HG02588 (cell line): ENCODE measurements around the gene PDGFC.
"Not testable (repeated sequence)": the region's sequence is repeated elsewhere in the genome, so short reads cannot be mapped to it uniquely, and the experiment has no call there.

Source experiments
- ATAC-seq: cut with Tn5 transposase; IDR thresholded peaks from one replicate; pipeline ENCODE4 v1.9.1; 2021; ENCODE audit warnings: mild to moderate bottlenecking, moderate library complexity; ENCODE audit not compliant: unreplicated experiment

The PDGFC gene

DNA sequence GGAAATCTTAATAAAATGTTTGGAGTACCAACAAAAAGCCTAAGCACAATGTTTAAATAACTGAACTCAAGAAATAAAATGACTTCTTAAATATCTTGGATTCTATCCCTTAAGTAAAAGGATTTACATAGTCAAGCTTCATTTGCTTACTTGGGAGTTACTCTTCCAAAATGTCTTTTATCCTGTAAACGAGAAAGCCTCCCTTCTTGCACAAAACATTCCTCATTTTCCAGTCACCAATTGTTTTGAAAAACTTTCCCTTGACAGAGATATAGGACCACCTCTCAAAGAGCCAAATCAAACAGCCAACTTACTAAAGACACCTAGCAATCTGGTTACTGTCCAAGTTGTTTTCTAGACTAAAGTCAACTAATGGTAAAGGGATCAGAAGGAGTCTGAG, 18.6 kb downstream of the PDGFC start:
- no peak for ATAC-seq

DNA sequence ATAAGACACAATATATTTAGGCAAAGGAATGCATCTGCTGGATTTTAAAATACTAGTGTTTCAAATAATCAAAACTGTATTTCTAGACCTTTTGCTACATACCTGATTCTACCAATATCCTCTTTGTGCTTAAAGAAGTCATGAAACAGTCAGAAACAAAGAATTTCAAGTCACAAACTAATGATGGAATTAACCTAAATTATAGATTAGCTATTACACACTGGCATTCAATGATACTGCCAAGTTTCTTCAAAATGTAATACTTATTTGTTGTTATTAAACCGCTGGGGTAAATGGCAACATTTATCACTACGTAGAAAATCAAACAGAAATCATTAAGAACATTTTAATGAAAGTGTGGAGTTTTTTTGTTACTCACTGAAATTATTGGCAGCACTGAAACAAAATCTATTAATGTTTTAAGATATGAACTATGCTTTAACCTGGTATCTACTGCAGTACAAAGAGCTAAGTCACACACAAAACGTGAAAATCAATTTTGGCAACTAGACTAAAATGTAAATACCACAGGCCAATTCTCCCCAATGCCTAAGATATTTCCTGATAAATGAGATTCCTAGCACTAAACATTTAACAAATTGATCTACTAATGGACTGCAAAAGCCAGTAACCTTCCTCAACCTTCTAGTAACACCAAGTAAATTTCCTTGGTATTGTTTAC, 19.4 kb downstream of the PDGFC start:
- no peak for ATAC-seq

DNA sequence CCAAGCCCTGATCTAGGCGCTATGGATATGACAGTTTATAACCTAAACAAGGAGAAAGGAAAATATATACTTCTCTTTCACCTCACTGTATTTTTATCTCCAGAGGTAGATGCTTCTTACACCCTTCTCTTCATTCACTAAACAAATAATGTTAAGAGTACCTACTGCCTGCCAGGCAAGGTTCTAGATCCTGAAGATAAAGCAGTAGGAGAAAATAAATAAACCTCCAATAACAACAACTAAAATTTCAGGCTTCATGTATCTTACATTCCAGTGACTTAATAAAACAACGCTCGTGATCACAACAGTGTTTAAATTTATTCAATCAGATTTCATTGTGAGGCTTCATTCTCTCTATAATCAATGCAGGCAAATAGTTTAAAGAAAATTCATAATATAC, 20.7 kb downstream of the PDGFC start:
- no peak for ATAC-seq

DNA sequence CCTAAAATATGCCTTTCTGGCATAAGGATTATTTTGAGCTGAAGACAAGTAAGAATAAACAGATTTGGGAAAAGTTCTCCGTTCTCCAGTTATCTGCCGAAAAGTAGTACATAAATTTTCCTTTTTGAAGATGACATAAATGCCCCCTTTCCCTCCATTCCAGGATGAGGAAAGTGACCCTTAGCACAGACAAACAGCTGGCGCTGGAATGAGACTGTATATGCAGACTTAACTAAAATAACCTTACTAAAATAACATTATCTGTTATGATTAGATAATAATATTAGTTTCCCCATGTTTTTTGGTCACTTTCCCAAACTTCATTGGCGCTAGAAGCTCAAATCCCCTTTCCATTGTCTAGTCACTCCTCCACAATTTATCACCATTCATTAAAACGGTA, 21.5 kb downstream of the PDGFC start:
- no peak for ATAC-seq

DNA sequence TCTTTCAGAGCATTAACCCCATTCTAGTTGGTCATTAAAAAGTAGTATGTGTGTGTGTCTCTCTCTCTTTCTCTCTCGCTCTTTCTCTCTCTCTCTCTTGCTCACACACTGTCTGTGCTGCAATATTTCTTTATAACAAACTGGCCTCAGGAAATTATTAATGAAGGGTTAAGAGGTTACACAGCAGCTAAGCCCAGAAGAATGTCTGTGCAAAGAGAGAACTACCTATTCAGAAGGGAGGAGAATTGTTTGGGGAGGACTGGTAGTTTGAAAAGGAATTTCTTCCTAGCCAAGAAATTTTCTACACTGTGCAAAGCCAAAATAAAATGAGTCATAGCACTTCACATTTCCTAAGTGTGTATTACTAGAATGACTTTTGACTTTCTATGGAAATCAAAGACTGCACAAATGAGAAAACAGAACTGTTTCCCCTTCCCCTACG, 22.2 kb downstream of the PDGFC start:
- no peak for ATAC-seq

DNA sequence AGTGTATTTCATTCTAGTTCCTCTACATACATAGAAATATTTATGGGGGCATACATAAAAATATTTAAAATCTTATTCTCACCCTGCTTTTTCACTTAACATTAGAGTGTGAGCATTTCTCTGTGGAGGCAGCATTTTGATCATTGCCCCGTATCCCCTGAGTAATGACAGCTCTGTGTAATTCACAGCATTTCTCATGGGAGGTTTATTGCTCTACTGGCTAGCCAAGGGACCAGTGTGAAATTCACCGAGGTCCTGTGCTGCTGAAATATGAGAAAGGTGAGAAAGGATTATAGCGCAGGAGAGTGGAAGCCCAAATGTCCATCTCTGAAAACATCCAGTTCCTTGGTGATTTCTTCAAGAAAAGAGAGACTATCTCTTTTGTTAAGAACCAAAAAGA, 22.9 kb downstream of the PDGFC start:
- ATAC-seq: no peak

DNA sequence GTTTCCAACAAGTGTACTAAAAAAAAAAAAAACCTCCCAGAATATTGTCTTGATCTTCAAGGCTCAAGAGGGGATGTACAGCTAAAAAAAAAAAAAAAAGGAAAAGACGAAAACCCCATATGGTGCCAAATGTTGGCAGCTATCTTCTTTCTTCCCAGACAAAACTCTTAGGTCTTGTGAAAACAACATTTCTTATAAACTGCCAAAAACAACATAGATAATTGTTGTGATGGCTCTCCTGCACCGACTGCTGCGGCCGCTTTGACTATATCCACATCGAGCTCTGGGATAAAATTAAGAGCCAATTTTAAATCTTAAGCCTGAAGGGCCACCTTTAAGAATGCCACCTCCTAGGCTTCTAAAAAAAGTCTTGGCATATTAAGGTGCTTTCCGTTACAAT, 23.5 kb downstream of the PDGFC start:
- no peak for ATAC-seq

DNA sequence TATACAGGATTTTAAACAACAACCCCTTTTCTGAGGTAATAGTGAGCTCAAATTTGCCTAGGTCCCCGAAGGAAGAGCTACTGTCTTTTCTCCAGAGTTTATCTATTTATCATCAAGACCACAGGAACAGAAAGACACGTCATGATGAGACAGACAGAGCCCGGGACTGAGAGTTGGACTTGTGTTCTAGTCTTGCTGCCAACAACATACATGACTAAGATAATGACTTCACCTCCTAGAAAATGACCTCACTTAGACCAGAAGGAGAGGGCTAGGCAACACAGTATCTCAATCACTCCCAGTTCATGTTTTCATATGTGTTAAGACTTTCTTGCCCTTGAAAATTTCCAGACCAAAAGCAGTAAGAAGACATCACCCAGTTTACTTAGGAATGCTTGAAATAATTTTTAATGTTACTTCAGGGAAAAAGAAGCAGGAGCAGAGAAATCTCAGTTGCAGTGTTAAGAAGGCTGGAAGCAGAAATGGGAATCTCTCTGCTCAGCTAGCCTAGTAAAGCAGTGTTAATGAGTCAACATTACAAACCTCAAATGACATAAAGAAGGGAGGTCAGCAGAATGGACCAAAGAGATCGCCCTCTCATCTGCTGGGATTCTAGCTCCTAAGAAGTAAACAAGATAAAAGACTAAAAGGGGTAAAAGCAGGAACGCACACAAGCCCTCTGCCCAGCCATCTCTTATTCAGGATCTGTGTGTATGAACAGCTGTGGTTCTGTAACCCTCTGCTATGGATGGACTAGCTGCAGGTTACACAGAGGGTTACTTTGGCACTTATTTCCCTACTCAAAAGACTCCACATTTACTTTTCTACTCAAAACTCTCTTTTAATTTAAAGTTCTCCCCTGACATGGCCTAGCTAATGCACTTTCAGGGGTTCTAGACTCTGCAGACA, 24.8 kb downstream of the PDGFC start:
- no peak for ATAC-seq

DNA sequence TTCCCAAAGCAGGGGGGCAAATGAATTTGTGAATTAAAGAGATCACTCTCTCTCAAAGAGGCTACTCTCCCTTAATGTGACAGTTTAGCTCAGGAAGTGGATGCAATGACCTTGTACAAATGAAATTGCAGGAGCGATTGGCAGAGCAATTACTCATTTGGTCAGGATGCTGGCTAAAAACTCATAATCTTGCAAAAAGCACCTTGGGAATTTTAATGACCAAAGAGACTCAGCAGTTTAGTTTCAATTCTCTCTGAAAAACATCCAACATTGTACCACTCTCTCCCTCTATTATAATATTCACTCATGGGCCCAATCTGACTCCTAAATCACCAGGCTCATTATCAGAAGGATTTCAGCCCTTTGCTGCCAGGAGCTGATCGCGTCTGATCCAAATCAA, 26.1 kb downstream of the PDGFC start:
- no peak for ATAC-seq

DNA sequence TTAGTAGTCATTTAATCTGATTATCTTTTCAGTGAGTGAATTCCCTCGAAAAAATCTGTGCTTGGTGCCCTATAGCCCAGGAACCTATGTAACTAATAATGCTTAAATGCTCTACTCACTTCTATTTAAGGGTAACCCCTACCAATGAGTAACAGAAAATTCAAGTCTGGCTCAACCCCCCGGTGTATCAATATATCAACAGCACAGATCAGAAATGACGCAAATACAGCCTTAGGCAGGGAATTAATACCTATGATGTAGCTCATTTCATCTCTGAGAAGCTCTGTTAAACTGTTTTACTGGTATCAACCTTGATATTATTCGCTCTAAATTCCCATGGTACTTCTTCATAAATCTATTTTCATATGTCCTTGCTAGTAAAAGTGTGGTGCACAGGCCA, 28.6 kb downstream of the PDGFC start:
- no peak for ATAC-seq

DNA sequence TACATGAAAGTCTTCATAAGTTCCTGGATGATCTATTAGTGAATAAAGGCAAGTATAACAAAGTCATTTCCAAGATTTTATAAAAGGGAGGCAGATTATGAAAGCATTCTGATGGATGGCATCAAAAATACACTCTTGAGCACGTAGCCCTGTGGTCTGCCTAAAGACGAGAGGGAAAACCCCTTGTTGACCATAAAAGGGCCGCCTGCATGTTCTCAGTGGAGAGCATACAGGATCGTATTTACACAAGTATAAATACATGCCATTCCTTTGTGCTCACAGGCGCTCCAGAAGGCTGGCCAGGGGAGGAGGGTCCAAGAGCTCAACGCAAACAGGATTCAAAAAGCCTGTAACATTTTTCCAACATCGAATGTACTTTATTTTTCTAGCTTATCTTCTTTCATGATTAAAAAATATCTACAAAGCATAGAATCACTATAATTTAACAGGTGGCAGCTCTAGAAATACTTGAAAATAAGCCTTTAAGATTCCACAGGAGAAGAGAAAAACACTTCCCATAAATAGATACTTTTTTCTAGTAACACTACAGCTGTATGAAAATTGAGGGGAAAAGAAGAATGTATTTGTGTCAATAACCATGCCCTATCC, 29.6 kb downstream of the PDGFC start:
- ATAC-seq: no peak

DNA sequence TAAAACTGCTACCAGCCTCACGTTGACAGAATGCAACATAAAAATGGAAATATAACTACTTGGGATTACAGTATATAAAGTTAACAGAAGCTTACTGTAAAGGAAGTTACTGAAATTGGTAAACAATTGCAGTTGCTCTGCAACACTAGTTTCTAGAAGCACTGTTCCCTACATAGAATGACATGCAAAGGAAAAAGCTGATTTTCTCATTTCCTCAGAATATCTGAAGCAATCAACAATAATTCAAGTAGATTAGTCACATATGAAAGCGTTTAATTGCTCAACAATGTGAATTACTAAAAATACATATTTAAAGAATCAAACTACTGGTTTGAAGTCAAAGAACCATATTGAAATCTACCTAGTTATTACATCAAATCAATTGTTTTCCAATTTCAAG, 31.8 kb downstream of the PDGFC start:
- no peak for ATAC-seq

DNA sequence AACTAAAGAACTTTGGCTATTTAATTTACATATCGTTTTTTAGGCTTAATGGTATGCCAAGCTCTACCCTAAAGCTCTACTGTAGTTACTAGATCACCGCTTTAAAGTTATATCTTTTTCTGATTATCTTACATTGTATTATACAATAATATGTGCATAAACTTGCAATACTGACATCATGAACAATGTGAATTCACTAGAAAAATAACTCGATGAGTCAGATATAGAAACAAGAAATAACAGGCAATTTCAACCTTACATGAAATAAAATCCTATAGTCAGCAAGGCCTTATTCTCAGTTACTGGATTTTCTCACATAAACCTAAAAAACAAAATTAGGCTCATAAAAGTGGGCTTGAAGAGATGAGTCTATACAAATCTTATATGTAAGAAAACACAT, 32.5 kb downstream of the PDGFC start:
- no peak for ATAC-seq

DNA sequence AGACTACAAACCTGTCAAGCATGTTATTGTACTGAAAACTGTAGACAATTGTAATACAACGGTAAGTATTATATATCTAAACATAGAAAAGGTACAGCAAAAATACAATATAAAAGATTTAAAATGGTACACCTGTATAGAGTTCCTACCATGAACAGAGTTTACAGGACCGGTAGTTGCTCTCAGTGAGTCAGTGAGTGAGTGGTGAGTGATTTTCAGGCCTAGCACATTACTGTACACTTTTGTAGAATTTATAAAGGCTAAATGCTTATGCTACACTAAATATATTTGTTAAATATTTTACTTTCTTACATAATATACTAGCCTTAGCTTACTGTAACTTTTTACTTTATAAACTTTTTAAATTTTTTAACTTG, 37.4 kb downstream of the PDGFC start:
- ATAC-seq: no peak

DNA sequence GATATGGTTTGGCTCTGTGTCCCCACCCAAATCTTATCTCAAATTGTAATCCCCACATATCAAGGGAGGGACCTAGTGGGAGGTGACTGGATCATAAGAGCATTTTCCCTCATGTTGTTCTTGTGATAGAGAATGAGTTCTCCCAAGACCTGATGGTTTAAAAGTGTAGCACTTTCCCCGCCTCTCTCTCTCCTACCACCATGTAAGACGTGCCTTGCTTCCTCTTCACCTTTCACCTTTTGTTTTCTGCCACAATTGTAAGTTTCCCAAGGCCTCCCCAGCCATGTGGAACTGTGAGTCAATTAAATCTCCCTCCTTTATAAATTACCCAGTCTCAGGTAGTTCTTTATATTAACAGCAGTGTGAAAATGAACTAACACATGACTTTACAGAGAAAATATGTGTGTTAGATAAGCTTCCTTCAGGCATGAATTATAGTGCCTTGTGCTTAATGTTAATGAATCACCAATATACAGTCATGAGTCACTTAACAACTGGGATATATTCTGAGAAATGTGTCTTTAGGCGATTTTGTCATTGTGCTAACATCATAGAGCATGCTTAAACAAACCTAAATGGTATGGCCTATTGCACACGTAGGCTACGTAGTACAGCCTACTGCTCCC, 37.9 kb downstream of the PDGFC start:
- no peak for ATAC-seq

DNA sequence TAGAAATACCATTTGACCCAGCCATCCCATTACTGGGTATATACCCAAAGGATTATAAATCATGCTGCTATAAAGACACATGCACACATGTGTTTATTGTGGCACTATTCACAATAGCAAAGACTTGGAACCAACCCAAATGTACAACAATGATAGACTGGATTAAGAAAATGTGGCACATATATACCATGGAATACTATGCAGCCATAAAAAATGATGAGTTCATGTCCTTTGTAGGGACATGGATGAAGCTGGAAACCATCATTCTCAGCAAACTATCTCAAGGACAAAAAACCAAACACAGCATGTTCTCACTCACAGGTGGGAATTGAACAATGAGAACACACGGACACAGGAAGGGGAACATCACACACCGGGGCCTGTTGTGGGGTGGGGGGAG, 39.2 kb downstream of the PDGFC start:
- ATAC-seq: not testable (repeated sequence)

DNA sequence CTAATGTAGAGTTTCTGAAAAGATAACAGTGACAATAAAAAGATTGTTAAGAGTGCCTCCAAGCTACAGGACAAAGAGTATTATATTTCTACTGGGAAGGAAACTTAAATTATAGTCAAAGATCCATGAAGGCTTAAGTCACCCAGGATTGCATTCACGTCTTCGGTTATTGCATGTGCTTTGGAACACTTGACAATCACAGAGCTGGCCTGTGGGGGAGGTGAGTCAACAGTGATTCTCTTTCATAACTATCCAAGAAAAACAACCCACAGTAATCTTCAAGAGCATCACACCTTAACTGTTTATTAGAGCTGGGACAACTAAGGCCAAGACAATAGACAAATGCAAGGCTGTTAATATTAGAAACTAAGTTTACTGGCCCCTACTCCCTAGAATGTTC, 40.3 kb downstream of the PDGFC start:
- ATAC-seq: no peak

DNA sequence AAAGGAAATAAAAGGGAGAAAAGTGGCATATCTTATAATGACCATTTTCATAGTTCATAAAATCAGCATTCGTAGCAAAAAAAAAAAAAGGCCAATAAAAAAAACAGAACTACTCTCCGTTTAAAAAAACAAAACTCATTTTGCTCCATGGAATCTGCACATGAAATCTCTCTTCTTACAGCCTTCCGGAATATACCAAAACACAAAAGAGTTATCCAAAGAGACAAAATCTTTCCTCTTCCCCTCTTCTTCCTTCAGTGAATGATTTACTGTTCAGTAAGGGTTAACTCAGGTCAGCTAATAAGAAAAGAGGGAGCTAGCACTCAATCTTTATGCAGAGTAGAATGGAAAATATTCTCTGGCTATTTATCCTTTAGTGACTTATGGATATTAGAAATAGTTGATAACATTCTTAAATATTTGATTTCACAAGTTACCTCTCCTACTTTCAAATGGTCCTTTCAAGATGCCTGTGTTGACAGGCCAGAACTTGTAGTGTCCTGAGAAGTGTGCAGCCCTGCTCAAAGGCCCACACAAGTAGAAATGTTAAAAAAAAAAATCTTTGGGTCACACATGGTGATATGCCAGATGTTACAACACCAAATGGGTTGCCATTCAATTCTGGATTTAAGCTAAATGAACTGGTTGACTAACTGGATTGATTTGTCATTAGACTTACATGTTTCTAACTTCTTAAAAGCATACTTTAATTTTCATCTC, 42.1 kb downstream of the PDGFC start:
- no peak for ATAC-seq

DNA sequence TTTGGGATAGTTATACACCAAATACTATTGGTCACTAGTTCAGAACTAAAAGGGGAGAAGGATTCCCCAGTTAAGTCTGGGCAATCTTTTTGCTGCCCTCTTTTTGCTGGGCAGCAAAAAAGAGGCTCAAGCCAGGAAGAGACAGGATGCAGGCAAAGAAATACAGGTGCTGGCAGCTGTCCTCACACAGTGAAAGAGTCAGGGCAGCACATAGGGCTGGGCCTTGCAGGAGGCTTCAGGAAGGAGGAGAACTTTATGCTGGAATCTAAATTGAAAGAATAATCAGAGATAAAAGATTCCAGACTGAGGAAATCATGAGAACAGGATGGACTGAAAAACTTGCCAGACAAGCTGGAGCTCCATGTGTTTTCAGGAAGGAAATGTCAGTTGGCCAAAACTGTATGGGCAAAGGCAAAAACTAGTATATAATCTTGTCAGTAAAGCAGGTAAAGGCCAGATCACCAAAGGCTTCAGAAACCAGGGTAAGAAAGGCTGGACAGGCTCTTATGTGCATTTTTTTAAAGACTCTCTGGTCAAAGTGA, 46.8 kb downstream of the PDGFC start:
- no peak for ATAC-seq

DNA sequence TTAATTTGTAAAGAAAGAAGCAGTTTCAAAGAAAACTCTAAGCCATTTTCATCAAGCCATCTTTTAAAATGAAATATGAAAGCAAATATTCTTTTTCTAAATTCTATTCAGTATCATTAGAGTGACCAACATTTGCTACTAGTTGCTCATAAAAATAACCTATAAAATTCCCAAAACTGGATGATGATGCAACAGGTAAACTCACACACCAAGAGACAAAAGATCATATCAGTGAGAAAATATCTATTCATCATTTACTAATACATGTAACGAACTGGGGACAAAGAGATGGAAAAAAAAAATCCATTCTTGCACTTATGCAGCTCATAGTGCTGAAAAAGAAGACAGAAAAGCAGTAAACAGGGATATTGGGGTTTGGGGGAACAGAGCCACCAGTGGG, 48.1 kb downstream of the PDGFC start:
- no peak for ATAC-seq

DNA sequence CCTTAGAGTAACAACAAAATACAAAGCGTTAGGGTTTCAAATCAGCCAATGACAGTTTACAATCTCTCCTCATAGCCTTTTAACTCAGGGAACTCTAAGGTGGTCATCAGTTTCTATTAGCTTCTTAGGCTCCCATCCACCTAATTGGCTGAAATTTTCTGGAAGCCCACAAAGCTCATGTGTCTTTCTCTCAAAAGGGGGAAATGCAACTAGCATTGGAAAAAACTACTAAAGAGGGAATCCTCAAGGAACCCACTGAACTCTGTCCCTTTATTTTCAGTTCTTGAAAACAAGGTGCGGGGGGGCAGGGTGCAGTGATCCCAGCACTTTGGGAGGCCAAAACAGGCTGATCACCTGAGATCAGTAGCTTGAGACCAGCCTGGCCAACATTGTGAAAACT, 56.4 kb downstream of the PDGFC start:
- ATAC-seq: no peak
